Measurements from ENCODE around the gene WARS2.

WARS2 gene

DNA sequence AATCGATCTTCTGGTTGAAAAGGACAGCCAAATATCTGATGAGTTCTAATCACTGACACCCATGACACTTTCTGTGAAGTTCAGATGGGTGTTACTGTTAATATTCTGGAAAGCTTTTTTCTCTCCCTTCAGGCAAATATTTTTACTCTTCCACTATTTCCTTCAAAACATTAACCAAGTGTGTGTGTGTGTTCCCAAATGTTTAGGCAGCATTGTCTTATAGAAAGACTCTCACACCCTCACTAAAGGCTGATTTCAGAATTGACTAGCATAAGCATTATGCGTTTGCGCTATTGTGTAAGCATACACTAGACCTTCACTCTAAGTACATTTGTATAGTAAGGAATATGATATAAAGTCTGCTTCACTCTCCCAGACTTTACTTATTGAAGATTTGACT, 24.7 kb downstream of the WARS2 start:
- TF ChIP-seq POLR2A (IDR thresholded peaks at IDR 0.05; ENCODE audit: low read length): no peak
- TF ChIP-seq GATA1 (IDR thresholded peaks at IDR 0.05; ENCODE audit: low read depth, low read length): no peak
- no peak for DNase-seq

DNA sequence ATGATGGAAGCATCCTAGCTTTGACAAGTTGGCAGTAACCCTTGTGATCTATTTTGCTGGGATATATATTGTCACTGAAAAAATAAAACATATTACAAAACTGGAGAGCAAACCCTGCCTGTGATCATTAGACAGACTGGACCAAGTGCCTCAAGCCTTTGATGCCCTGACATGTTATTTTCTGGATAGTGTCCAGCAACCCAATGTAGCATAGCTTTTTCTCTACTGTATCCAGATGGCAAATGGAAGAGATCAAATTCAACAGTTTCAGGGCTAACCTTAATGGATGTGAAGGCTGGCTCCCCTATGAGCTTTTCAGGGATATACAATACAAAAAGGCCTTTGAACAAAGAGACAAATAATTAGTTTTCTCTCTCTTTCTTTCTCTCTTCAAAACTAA, 25.1 kb downstream of the WARS2 start:
- TF ChIP-seq POLR2A (IDR thresholded peaks at IDR 0.05; ENCODE audit: low read length): no peak
- no peak for TF ChIP-seq GATA1 (IDR thresholded peaks at IDR 0.05; ENCODE audit: low read depth, low read length)
- no peak for DNase-seq

DNA sequence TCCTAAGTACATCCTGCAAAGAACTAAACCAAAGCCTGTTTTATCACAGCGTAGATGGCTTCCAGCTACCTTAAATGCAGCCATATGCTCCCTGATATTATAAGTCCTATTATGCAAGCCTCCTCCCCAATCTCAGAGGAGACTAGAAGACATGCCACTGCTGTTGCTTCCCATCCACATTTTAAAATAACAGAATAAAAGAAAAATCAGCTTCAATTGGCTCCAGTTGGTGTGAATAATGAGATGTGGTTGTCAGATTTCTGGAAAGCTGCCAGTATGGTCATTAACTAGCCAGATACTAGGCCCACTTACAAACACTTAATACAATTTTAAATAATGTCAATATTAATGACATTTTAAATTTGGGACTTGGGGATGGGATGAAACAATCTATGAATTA, 25.7 kb downstream of the WARS2 start:
- TF ChIP-seq GATA1 (IDR thresholded peaks at IDR 0.05; ENCODE audit: low read depth, low read length): no peak
- no peak for TF ChIP-seq POLR2A (IDR thresholded peaks at IDR 0.05; ENCODE audit: low read length)
- DNase-seq: no peak

DNA sequence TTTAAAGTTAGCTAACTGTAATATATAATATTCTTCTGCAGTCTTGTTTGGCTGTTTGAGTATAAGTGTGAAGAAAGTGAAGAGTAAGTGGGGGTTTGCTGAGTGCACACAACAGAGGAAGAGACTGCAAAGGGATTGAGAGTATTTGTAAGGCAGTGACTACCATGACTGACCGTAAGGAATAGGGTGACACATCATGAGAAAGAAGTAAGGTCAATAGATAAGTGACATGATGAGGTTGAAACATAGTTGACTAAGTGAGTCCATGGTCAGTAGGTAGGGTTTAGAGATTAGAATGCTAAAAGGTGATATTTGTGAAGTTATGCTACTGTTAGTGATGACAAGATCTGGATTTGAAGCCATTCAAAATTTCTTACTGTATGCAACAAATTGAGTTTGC, 27.7 kb downstream of the WARS2 start:
- TF ChIP-seq GATA1 (IDR thresholded peaks at IDR 0.05; ENCODE audit: low read depth, low read length) (no peak), POLR2A (IDR thresholded peaks at IDR 0.05; ENCODE audit: low read length) (no peak)

DNA sequence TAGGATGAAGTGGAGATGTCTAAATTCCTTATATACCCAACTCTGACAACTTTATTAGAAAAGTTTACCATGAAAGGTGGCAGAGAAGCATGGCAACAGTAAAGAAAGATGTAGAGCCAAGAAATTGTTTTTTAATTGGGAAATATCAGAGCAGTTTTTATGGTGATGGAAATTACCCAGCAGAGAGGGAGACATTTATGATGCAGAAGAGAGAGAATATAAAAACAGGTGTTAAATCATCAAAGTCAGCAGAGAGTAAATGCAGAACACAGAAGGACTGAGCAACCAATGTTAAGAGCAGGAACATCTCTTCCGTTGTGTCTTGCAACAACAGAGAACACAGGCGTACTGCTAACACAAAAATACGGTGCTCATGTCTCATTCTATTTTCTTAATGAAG, 28.2 kb downstream of the WARS2 start:
- no peak for TF ChIP-seq GATA1 (IDR thresholded peaks at IDR 0.05; ENCODE audit: low read depth, low read length)
- DNase-seq: no peak

More for the DNA sequence above, 27.7 kb downstream of the WARS2 start:
- no peak for DNase-seq

GRCh38 chr1:119108988-119109387, 31.5 kb downstream of the WARS2 start:
- TF ChIP-seq POLR2A (IDR thresholded peaks at IDR 0.05; ENCODE audit: low read length) (no peak), GATA1 (IDR thresholded peaks at IDR 0.05; ENCODE audit: low read depth, low read length) (no peak)

GRCh38 chr1:119103764-119104163, 36.7 kb downstream of the WARS2 start:
- no peak for DNase-seq
- no peak for TF ChIP-seq POLR2A (IDR thresholded peaks at IDR 0.05; ENCODE audit: low read length)
- no peak for TF ChIP-seq GATA1 (IDR thresholded peaks at IDR 0.05; ENCODE audit: low read depth, low read length)

More at GRCh38 chr1:119108988-119109387, 31.5 kb downstream of the WARS2 start:
- no peak for DNase-seq

- no peak for DNase-seq
- TF ChIP-seq POLR2A (IDR thresholded peaks at IDR 0.05; ENCODE audit: low read length): no peak
- TF ChIP-seq GATA1 (IDR thresholded peaks at IDR 0.05; ENCODE audit: low read depth, low read length): no peak
These were observed 38.4 kb downstream of the WARS2 start for GRCh38 chr1:119102051-119102450.

- no peak for TF ChIP-seq POLR2A (IDR thresholded peaks at IDR 0.05; ENCODE audit: low read length)
- no peak for TF ChIP-seq GATA1 (IDR thresholded peaks at IDR 0.05; ENCODE audit: low read depth, low read length)
- DNase-seq: no peak
These were observed 38.9 kb downstream of the WARS2 start for GRCh38 chr1:119101563-119101962.

GRCh38 chr1:119099775-119100174, 40.7 kb downstream of the WARS2 start:
- no peak for DNase-seq
- TF ChIP-seq POLR2A (IDR thresholded peaks at IDR 0.05; ENCODE audit: low read length) (no peak), GATA1 (IDR thresholded peaks at IDR 0.05; ENCODE audit: low read depth, low read length) (no peak)

DNA sequence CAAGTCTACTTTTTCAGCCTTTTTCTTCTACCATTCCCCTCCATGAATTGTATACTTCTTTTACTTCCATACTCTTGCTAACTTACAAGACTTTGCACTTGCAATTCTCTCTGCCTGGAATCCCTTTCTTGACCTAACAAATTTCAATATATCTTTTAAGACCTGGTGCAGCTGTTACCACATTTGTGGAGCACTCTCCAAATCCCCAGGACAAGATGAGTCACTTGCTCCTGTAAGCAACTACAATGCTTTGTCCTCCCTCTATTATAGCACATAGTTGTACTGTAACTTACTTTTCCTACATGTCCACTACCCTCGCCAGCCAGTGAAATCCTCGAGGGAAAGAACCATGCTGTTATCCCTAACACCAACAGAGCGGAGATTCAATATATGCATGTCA, 43.1 kb downstream of the WARS2 start:
- TF ChIP-seq POLR2A (IDR thresholded peaks at IDR 0.05; ENCODE audit: low read length) (no peak), GATA1 (IDR thresholded peaks at IDR 0.05; ENCODE audit: low read depth, low read length) (no peak)
- DNase-seq: no peak

GRCh38 chr1:119093721-119094120, 46.7 kb downstream of the WARS2 start:
- no peak for TF ChIP-seq POLR2A (IDR thresholded peaks at IDR 0.05; ENCODE audit: low read length)
- no peak for TF ChIP-seq GATA1 (IDR thresholded peaks at IDR 0.05; ENCODE audit: low read depth, low read length)
- DNase-seq: no peak

DNA sequence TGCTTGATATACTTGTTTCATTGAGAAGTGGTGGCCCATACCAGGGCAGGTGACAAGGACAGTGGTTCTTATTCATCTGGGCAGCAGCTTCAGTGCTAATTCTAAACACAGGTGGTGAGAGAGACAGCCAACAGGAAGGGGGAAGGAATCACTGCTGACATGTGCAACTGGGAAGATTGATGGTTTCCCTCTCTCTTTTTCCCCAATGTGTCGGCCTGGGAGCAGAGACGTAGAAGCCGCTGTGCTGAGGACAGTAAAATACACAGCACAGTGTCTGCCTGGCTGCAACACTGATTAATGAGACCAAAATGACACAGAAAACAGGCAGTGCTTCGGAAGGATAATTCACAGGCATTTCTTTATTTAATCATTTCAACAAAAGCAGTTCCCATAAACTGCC, 48.8 kb downstream of the WARS2 start:
- DNase-seq: no peak
- TF ChIP-seq POLR2A (IDR thresholded peaks at IDR 0.05; ENCODE audit: low read length): no peak
- no peak for TF ChIP-seq GATA1 (IDR thresholded peaks at IDR 0.05; ENCODE audit: low read depth, low read length)

GRCh38 chr1:119090250-119090649, 50.2 kb downstream of the WARS2 start:
- TF ChIP-seq GATA1 (IDR thresholded peaks at IDR 0.05; ENCODE audit: low read depth, low read length) (no peak), POLR2A (IDR thresholded peaks at IDR 0.05; ENCODE audit: low read length) (no peak)
- DNase-seq: no peak

DNA sequence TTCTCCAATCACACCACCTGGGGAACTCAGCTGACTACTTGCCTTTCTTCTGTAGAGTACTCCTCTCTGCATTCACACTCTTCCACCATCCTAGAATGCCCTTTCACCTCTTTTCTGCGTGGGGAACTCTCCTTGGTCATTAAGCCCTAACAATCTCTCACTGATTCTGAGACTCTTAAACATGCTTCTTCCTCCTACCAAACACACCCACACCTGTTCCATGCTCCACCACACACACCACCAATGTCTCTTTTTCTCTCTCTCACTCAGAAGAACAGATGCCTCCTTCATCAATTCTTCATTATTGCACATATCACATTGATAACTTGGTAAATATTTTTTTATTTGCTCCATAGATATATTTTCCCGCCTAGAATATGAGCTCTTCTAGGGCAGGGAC, 53.6 kb downstream of the WARS2 start:
- TF ChIP-seq GATA1 (IDR thresholded peaks at IDR 0.05; ENCODE audit: low read depth, low read length): no peak
- TF ChIP-seq POLR2A (IDR thresholded peaks at IDR 0.05; ENCODE audit: low read length): no peak
- DNase-seq: no peak

DNA sequence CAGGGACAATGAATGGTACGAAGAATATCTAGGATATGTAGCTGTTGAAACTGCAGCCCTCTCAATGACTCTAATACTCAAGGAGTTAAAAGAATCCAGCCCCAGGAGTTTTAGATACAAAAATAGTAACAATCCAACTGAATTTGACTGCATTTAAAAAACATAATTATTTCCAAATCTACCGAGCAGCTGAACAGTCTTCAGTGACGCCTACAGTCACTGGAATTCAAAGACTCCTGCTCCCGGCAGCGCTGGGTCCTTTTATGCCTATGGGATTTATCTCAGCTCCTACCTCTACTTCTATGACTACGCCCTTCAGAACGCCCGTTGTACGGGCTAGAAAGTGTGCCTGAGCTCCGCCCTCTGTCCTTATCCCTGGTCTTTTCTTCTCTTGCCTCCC, 55.7 kb downstream of the WARS2 start:
- no peak for DNase-seq
- TF ChIP-seq GATA1 (IDR thresholded peaks at IDR 0.05; ENCODE audit: low read depth, low read length) (no peak), POLR2A (IDR thresholded peaks at IDR 0.05; ENCODE audit: low read length) (no peak)

Measured in erythroblast (primary cell).